ENCODE data around the gene CEP41. TPM values are rescaled to one million over a fixed set of nuclear protein-coding genes. Genes with fewer than 3 reads are reported as not detected.

Gene CEP41
- total and polyA plus RNA-seq, 2 donors from 2014 or later, result 8.1 to 12.7 TPM

GRCh38 chr7:130473289-130473688 lies 32.5 kb upstream of the CEP41 start:
- H3K27me3 ChIP-seq (ENCODE audit: control insufficient read depth, insufficient read depth, low read length), result no peaks in the 10 kb centered on the region
- no peak for TF ChIP-seq CTCF (IDR thresholded peaks at IDR 0.05; ENCODE audit: borderline replicate concordance, extremely low read depth, insufficient read depth)
- H3K27ac ChIP-seq (ENCODE audit: low read depth in 2 of 2, low read length in 2 of 2), result no peak overlapping the region
- no peak for FAIRE-seq
- H3K36me3 ChIP-seq (ENCODE audit: control insufficient read depth in 2 of 3, insufficient read depth in 3 of 3, low read length in 3 of 3), result no peaks in the 10 kb centered on the region
- DNase-seq, result no peak
- no peaks in the 10 kb centered on the region for H3K4me1 ChIP-seq (ENCODE audit: control insufficient read depth in 2 of 3, insufficient read depth in 2 of 3, low read depth in 1 of 3, low read length in 3 of 3)
- H3K4me3 ChIP-seq (ENCODE audit: low read length in 3 of 3), result no peak overlapping the region
- peaks cover 0 to 4% (median 0%) of the 10 kb centered on the region in 3 donors for H3K9me3 ChIP-seq (ENCODE audit: control insufficient read depth in 2 of 3, insufficient read depth in 1 of 3, low read length in 3 of 3)
- H3K9ac ChIP-seq (ENCODE audit: low read length in 3 of 3), result no peak overlapping the region
- intact Hi-C loops (cut with DNase I), result no loop called here

- TF ChIP-seq CTCF (IDR thresholded peaks at IDR 0.05; ENCODE audit: borderline replicate concordance, extremely low read depth, insufficient read depth), result no peak
- FAIRE-seq (no peak), DNase-seq (no peak)
Observed at GRCh38 chr7:130471974-130472373, 31.2 kb upstream of the CEP41 start.

GRCh38 chr7:130468612-130469011 lies 27.8 kb upstream of the CEP41 start:
- no peak for TF ChIP-seq CTCF (IDR thresholded peaks at IDR 0.05; ENCODE audit: borderline replicate concordance, extremely low read depth, insufficient read depth)
- no peaks in the 10 kb centered on the region for H3K36me3 ChIP-seq (ENCODE audit: control insufficient read depth in 2 of 3, insufficient read depth in 3 of 3, low read length in 3 of 3)
- no peaks in the 10 kb centered on the region for H3K4me1 ChIP-seq (ENCODE audit: control insufficient read depth in 2 of 3, insufficient read depth in 2 of 3, low read depth in 1 of 3, low read length in 3 of 3)
- peaks cover 0 to 3% (median 0%) of the 10 kb centered on the region in 3 donors for H3K9me3 ChIP-seq (ENCODE audit: control insufficient read depth in 2 of 3, insufficient read depth in 1 of 3, low read length in 3 of 3)
- no peaks in the 10 kb centered on the region for H3K27me3 ChIP-seq (ENCODE audit: control insufficient read depth, insufficient read depth, low read length)
- no peak overlapping the region for H3K27ac ChIP-seq (ENCODE audit: low read depth in 2 of 2, low read length in 2 of 2)
- intact Hi-C loops (cut with DNase I), result no loop called here
- H3K4me3 ChIP-seq (ENCODE audit: low read length in 3 of 3), result no peak overlapping the region
- DNase-seq (no peak), FAIRE-seq (no peak)
- H3K9ac ChIP-seq (ENCODE audit: low read length in 3 of 3), result no peak overlapping the region

More at GRCh38 chr7:130471974-130472373, 31.2 kb upstream of the CEP41 start:
- Histone ChIP-seq H3K27me3 (ENCODE audit: control insufficient read depth, insufficient read depth, low read length) (no peaks in the 10 kb centered on the region), H3K4me1 (ENCODE audit: control insufficient read depth in 2 of 3, insufficient read depth in 2 of 3, low read depth in 1 of 3, low read length in 3 of 3) (no peaks in the 10 kb centered on the region), H3K9me3 (ENCODE audit: control insufficient read depth in 2 of 3, insufficient read depth in 1 of 3, low read length in 3 of 3) (no peaks in the 10 kb centered on the region), H3K9ac (ENCODE audit: low read length in 3 of 3) (no peak overlapping the region), H3K4me3 (ENCODE audit: low read length in 3 of 3) (no peak overlapping the region), H3K36me3 (ENCODE audit: control insufficient read depth in 2 of 3, insufficient read depth in 3 of 3, low read length in 3 of 3) (no peaks in the 10 kb centered on the region), H3K27ac (ENCODE audit: low read depth in 2 of 2, low read length in 2 of 2) (no peak overlapping the region)
- intact Hi-C loops (cut with DNase I), result no loop called here

All from kidney (tissue), 14 donors.